Urinary bladder (tissue), 4 donors: ENCODE data around the gene P2RX3. TPM values are rescaled to one million over a fixed set of nuclear protein-coding genes. Genes with fewer than 3 reads are reported as not detected.

Experiments
- DNase-seq: peaks from one replicate; pipeline ENCODE4 v3.0.0-alpha.2; 2015; ENCODE audit errors: extremely low spot score
- H3K27ac ChIP-seq: one replicate; pipeline ENCODE4 v1.5.1; 2013; ENCODE audit warnings: low read depth, mild to moderate bottlenecking, moderate library complexity
- H3K36me3 ChIP-seq: one replicate; pipeline ENCODE4 v1.6.1; 2013; ENCODE audit warnings: mild to moderate bottlenecking, moderate library complexity; ENCODE audit not compliant: insufficient read depth
- H3K4me1 ChIP-seq: one replicate; pipeline ENCODE4 v1.6.1; 2013; ENCODE audit warnings: mild to moderate bottlenecking, moderate library complexity; ENCODE audit not compliant: insufficient read depth
- H3K4me3 ChIP-seq: one replicate; pipeline ENCODE4 v1.5.1; 2013; ENCODE audit warnings: low read depth, low read length
- WGBS: extraction: QIAGEN DNeasy Blood & Tissue Kit; methylation state at CpG from one replicate; pipeline ENCODE4 v1.1.7; 2013; 5-methylcytosine and 5-hydroxymethylcytosine counted together
- polyA plus RNA-seq: library from polyadenylated mRNA; stranded (reverse); fragments of 200-250 nt; gene quantifications from one replicate; pipeline ENCODE4 v1.2.3, GENCODE V29; 2013
- total RNA-seq: library from RNA; depleted of rRNA; stranded (reverse); fragments of >200 nt; gene quantifications from one replicate; pipeline ENCODE4 v1.2.3, GENCODE V29; 2014
- donor health status: healthy with polysubstance abuse.
- donor health status: healthy.

The P2RX3 gene
- total and polyA plus RNA-seq, 2 donors = 0.34 to 1.5 TPM

DNA sequence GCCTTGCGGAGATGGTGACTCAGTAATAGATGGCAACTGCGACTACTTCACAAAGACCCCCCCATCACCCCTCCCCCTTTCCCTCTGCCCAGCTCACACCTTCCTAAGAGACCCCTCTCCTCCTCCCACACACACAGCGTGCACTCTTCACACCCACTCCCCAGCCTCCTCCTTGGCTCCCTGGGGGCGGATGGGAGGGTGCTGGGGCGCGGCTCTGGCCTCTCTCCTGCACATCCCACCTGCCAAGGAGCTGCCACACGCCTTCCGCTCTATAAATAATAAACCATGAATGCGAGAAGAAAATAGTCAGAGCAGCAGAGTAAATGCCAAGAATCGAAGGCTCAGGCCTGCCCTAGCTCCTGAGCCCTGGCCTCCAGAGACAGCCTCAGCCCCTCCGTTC is 4.5 kb downstream of the P2RX3 start:
- Histone ChIP-seq H3K27ac (no peak overlapping the region), H3K4me3 (no peak overlapping the region), H3K4me1 (no peaks in the 10 kb centered on the region), H3K36me3 (no peaks in the 10 kb centered on the region)
- DNase-seq = no peak
- WGBS = 73% methylated on average over 11 of the region's 11 CpGs

DNA sequence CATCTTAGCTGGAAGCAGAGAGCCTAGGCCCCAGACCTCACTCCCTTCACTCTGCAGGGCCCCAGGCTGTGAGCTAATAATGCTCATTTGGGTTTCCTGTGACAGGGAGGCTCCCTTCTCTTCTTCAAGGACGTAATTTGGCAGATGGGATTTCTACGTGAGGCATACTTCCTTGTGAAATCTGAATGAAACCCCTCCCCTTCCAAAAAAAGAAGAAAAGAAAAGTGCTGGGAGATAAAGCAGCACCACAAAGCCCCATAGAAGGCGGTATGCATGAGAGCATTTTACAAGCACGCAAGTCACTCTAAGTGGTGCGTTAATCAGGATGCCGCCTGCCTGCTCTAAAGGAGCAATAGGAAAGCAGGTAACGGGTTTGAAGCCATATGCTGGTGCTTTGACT is 5.7 kb downstream of the P2RX3 start:
- no peak for DNase-seq
- 56% methylated on average over 7 of the region's 7 CpGs for WGBS

DNA sequence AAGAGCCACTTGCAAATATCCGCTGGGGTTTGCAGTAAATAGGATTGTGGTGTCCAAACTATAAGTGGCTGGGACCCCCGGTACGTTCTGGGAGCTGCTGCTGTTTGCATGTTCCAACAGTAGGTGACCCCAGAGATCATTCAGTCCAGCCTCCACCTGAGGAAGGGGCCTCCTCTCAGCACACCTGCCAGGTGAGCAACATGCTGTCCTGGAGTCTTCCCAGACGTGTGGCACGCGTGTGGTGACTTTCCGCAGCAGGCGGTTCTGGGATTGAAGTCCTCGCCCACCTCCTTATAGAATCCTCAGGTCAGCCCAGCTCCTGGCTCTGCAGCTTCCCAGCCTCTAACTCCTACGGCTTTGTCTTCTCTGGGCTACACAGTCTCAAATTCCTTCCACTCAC is 6.7 kb downstream of the P2RX3 start:
- H3K4me1 ChIP-seq = no peaks in the 10 kb centered on the region
- no peak overlapping the region for H3K4me3 ChIP-seq
- DNase-seq = no peak
- 94% methylated on average over 10 of the region's 10 CpGs for WGBS
- no peak overlapping the region for H3K27ac ChIP-seq
- no peaks in the 10 kb centered on the region for H3K36me3 ChIP-seq

More for the DNA sequence above, 5.7 kb downstream of the P2RX3 start:
- Histone ChIP-seq H3K4me3 (no peak overlapping the region), H3K27ac (no peak overlapping the region), H3K4me1 (no peaks in the 10 kb centered on the region), H3K36me3 (no peaks in the 10 kb centered on the region)

DNA sequence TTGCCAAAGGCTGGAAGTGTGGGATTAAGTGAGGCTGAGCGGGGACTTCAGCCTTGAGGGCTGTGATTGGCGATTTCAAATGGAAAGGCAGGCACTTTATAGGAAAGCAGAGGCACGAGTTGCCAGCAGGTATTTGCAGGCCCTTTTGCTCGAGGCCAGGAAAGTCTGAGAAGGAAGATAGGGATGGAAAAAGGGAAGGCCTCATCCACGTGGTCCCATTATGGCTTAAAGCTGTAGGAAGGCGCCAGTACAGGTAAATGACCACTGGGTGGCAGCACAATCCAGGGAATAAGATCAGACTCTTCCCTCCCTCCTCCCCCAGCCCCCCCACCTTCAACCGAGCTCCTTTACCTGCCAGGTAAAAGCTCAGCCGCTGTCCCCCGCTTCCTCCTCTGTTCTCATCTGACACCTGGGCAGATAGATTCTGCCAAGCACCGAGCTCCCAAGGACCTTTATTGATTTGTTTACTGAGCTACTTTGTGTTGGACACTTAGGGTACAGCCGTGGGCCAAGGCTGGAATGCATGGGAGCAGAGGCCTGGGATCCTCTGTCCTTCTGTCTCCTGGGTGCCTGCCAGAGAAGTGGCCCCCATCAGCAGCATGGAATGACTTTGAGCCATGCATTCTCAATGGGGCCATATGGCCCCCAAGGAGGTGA is 7.5 kb downstream of the P2RX3 start:
- DNase-seq = no peak
- H3K36me3 ChIP-seq = no peaks in the 10 kb centered on the region
- WGBS = 23% methylated on average over 11 of the region's 11 CpGs

DNA sequence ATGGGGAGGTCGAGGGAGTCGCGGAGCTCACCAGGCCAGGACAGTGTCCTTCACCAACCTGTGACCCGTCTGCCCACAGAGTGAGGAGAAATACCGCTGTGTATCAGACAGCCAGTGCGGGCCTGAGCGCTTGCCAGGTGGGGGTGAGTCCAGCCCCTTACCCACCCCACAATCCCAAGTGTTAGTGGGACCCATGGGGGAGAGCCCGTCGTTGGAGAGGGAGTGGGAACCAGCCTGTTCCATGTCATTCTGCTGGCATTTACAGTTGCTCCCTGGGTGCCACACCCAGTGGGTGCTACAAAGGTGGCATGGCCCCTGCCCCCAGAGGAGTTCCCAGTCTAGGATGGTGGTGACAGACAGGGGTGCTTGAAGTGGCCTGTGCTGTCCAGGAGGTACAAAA is 9.2 kb downstream of the P2RX3 start:
- 87% methylated on average over 9 of the region's 9 CpGs for WGBS
- DNase-seq = no peak
- no peaks in the 10 kb centered on the region for H3K36me3 ChIP-seq
- H3K27ac ChIP-seq = no peak overlapping the region
- H3K4me1 ChIP-seq = no peaks in the 10 kb centered on the region
- H3K4me3 ChIP-seq = no peak overlapping the region

More for the DNA sequence above, 7.5 kb downstream of the P2RX3 start:
- H3K4me1 ChIP-seq = no peaks in the 10 kb centered on the region
- no peak overlapping the region for H3K4me3 ChIP-seq
- no peak overlapping the region for H3K27ac ChIP-seq

DNA sequence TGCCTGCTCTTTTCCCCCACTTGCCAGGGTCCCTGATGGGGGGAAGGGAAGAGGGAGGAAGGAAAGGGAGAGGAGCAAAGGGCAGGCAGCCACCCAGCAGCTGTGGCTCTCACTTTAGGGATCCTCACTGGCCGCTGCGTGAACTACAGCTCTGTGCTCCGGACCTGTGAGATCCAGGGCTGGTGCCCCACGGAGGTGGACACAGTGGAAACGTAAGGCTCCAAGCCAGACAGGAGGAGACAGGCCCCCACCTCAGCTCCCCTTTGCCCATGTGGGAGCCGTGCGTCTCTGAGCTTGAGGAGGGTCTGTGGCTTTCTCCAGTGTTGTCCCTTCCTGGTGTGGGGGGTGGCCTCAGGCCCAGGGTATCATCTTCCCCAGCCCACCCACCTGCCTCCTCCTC is 9.9 kb downstream of the P2RX3 start:
- DNase-seq = no peak
- Histone ChIP-seq H3K27ac (no peak overlapping the region), H3K4me1 (no peaks in the 10 kb centered on the region), H3K4me3 (no peak overlapping the region), H3K36me3 (no peaks in the 10 kb centered on the region)
- WGBS = 75% methylated on average over 7 of the region's 7 CpGs

DNA sequence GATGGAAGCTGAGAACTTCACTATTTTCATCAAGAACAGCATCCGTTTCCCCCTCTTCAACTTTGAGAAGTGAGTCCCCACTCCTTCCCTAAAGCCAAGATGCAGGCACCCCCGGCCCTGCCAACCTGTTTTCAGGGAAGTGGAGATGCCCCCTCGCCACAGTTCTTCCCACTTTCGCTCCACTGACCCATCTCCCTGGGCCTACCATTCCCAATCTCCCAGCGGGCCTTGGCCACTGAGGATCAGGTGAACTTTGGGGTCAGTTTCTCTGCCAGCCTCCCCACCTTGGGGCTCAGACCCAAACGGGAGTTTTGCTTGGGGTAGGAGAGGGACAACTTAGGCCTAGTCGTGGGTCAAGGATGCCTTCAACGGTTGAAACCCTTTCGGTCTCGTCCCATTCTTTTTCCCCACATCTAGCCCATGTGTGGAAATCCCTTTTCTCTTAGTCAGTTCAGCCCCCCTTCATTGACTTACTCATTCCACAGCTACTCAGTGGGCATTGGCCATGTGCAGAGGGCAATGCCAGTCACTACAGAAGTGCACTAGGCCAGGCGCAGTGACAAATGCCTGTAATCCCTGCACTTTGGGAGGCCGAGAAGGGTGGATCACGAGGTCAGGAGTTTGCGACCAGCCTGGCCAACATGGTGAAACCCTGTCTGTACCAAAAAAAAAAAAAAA is 10.6 kb downstream of the P2RX3 start:
- Histone ChIP-seq H3K4me3 (no peak overlapping the region), H3K27ac (no peak overlapping the region), H3K36me3 (no peaks in the 10 kb centered on the region), H3K4me1 (no peaks in the 10 kb centered on the region)
- no peak for DNase-seq
- 93% methylated on average over 14 of the region's 14 CpGs for WGBS

DNA sequence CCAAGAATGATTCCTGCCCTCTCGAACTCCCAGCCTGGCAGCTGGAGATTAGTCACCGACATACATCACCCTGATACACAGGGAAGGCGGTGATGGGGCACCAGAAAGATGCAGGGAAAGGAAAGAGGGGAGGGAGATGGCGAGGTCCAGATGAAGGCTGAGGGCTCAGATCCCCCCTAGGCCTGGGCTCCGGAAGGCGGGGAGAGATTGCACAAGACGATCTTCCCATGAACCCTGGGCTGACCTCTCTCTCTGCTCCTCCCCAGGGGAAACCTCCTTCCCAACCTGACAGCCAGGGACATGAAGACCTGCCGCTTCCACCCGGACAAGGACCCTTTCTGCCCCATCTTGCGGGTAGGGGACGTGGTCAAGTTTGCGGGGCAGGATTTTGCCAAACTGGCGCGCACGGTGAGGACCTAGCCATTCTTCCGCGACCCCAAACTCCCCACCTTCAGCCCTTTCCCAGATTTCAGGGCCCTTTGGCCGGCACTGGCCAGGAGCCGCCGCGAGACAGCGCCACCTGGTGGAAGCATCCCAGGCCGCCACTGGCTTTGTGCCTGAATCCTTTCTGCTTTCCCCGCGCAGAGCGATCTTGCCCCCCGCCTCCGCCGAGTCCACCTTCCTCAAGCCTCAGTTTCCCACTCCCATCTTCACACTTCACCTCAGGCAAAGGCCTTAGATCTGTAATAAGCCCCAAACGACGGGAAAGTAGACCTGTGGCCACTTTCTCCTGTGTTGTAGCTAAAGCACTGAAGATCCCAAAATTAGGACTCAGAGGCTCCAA is 11.5 kb downstream of the P2RX3 start:
- DNase-seq = no peak
- WGBS = 21% methylated on average over 31 of the region's 31 CpGs
- no peak overlapping the region for H3K4me3 ChIP-seq
- H3K4me1 ChIP-seq = no peaks in the 10 kb centered on the region
- H3K27ac ChIP-seq = no peak overlapping the region
- no peaks in the 10 kb centered on the region for H3K36me3 ChIP-seq

DNA sequence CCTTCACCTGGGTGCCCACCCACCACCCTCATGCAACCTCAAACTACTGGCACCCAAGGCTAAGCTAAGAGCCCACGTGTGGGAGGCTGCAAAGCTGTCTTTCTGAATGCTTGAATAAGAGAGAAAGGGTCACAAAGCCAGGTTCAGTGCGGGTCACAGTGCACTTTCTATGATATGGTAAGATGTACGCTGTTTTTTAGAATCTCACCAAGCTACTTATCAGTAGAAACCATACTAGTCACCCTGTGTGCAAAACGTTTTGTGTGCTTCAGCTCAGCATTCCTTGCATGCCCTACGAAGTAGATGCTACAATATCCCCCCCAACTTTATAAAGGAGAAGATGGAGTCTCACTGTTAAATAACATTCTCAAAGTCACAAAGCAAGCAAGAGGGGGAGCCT is 14.9 kb downstream of the P2RX3 start:
- WGBS = 56% methylated on average over 5 of the region's 5 CpGs
- no peak overlapping the region for H3K27ac ChIP-seq
- H3K36me3 ChIP-seq = no peaks in the 10 kb centered on the region
- H3K4me3 ChIP-seq = no peak overlapping the region
- no peak for DNase-seq
- no peaks in the 10 kb centered on the region for H3K4me1 ChIP-seq

DNA sequence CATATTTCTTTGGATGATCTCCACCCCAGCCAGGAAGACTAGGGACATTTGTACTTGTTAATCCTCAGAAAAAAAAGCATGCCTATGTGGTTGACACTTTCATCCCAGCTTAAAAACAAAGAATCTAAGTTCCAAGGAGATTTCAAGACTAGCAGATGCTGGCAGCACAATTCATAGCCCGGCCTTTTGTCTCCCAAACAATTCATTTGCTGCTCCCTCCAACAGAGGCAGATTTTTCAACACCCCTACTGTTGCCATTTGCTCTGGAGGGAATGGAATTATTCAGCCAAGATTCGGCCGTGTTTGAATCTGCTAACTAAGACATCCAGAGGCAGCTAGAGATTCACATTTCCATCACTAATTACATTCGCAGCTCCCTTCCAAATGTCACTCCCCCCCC is 15.3 kb downstream of the P2RX3 start:
- Histone ChIP-seq H3K4me3 (no peak overlapping the region), H3K27ac (no peak overlapping the region), H3K36me3 (no peaks in the 10 kb centered on the region), H3K4me1 (no peaks in the 10 kb centered on the region)
- WGBS = 50% methylated on average over 4 of the region's 4 CpGs
- no peak for DNase-seq

DNA sequence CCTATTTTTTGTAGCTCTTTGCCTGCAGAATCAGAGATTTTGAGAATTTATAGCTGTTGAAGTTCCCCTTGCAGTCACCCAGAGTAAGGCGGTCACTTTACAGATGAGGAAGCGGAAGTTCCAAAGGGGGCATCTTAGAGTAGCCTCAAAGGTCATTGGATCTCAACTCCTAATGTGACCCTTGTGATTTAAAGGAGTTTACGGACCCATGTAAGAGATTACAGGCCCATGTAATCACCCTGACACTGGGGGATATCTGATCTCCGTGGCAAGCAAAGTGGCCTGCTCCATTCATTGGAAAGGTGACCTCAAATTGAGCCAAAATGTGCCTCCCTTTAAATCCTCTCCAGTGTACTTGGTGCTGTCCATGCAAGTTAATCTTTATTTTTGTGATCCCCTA is 15.7 kb downstream of the P2RX3 start:
- 70% methylated on average over 4 of the region's 4 CpGs for WGBS
- DNase-seq = no peak
- H3K27ac ChIP-seq = no peak overlapping the region
- no peak overlapping the region for H3K4me3 ChIP-seq
- H3K4me1 ChIP-seq = no peaks in the 10 kb centered on the region
- H3K36me3 ChIP-seq = no peaks in the 10 kb centered on the region

DNA sequence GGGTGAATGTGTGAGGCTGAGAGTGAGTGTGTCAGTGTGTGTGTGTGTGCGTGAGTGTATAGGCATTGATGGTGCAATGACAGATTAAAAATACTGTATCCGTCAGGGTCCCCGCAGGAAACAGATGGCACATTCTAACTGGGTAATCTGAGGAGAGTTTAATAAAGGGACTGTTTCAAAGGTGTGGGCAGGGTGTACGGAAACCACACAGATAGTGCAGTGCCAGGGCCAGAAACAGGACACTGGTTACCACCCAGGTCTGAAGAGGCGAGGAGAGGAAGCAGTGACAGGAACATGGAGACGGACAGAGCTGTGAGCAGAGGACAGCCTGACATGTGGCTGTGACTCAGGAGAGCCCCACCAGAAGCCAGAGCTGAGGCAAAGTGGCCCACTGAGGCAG is 16.5 kb downstream of the P2RX3 start:
- 90% methylated on average over 6 of the region's 6 CpGs for WGBS
- Histone ChIP-seq H3K27ac (no peak overlapping the region), H3K36me3 (no peaks in the 10 kb centered on the region), H3K4me3 (no peak overlapping the region), H3K4me1 (no peaks in the 10 kb centered on the region)
- DNase-seq = no peak

DNA sequence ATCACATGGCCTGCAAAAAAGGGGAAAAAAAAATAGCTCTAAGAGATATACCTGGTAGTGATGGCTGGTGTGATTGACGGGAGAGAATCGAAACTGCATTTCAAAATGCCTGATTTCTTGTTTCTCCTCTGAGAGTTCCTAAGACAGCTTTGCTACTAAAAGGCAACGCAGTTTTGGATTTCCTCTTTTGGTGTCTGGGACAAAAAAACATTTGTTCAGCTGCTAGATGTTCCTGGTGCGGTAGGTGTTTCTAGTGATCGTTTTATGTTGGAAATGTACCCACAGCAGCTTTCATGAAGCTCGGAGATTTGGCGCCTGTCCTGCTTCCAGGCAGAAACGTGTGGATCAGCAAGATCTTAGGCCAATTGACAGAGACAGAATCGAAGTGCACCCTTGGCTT is 18.1 kb downstream of the P2RX3 start:
- no peak for DNase-seq
- Histone ChIP-seq H3K27ac (no peak overlapping the region), H3K4me3 (no peak overlapping the region), H3K4me1 (no peaks in the 10 kb centered on the region), H3K36me3 (no peaks in the 10 kb centered on the region)
- WGBS = 76% methylated on average over 9 of the region's 9 CpGs

DNA sequence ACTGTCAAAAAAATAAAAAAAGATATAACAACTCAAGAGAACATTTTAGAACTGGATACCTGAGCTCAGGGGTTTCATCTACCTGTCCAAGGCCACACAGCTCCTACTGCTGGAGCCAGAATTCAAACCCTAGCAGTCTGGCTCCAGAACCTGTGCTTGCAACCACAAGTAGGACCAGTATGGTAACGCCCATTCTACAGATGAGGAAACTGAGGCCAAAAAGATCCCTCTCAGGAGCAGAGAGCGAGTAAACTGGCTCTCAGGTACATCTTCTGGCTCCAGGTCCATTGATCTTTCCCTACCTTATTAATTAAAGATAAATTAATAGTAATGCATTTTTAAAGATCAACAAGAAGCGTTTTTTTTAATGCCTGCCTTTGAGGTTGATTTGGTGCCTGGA is 19.2 kb downstream of the P2RX3 start:
- H3K4me3 ChIP-seq = no peak overlapping the region
- 83% methylated on average over 3 of the region's 3 CpGs for WGBS
- H3K27ac ChIP-seq = no peak overlapping the region
- DNase-seq = no peak
- H3K4me1 ChIP-seq = no peaks in the 10 kb centered on the region
- no peaks in the 10 kb centered on the region for H3K36me3 ChIP-seq
